ENCODE results near the gene KCNJ6.
"Not testable (repeated sequence)": the region's sequence is repeated elsewhere in the genome, so short reads cannot be mapped to it uniquely, and the experiment has no call there.

Gene KCNJ6

GRCh38 chr21:37765221-37765900 is 150.9 kb downstream of the KCNJ6 start:
- H3K36me3 ChIP-seq (ENCODE audit: insufficient read depth, low read length) = no peaks in the 10 kb centered on the region
- no peak overlapping the region for H3K4me2 ChIP-seq (ENCODE audit: low read length)
- no peaks in the 10 kb centered on the region for H3K9me3 ChIP-seq (replicated peaks; ENCODE audit: low read length)
- peaks cover 31% of the 10 kb centered on the region for H3K4me1 ChIP-seq (ENCODE audit: control insufficient read depth, insufficient read depth, low read length)
- H3K4me3 ChIP-seq (ENCODE audit: low read length) = no peak overlapping the region
- H3K27me3 ChIP-seq (ENCODE audit: control insufficient read depth, insufficient read depth, low read length) = no peaks in the 10 kb centered on the region
- no peak overlapping the region for H3K9ac ChIP-seq (ENCODE audit: low read depth, low read length)

GRCh38 chr21:37764691-37765090 is 151.6 kb downstream of the KCNJ6 start:
- Histone ChIP-seq H3K4me3 (ENCODE audit: low read length) (no peak overlapping the region), H3K27me3 (ENCODE audit: control insufficient read depth, insufficient read depth, low read length) (no peaks in the 10 kb centered on the region), H3K9me3 (replicated peaks; ENCODE audit: low read length) (no peaks in the 10 kb centered on the region), H3K4me1 (ENCODE audit: control insufficient read depth, insufficient read depth, low read length) (peaks cover 31% of the 10 kb centered on the region), H3K9ac (ENCODE audit: low read depth, low read length) (no peak overlapping the region), H3K36me3 (ENCODE audit: insufficient read depth, low read length) (no peaks in the 10 kb centered on the region), H3K4me2 (ENCODE audit: low read length) (no peak overlapping the region)

GRCh38 chr21:37763298-37763697 is 153.0 kb downstream of the KCNJ6 start:
- Histone ChIP-seq H3K9me3 (replicated peaks; ENCODE audit: low read length) (no peaks in the 10 kb centered on the region), H3K4me2 (ENCODE audit: low read length) (peak overlapping the region; percentile 50), H3K36me3 (ENCODE audit: insufficient read depth, low read length) (no peaks in the 10 kb centered on the region), H3K9ac (ENCODE audit: low read depth, low read length) (peak overlapping the region; percentile 50), H3K4me1 (ENCODE audit: control insufficient read depth, insufficient read depth, low read length) (peaks cover 31% of the 10 kb centered on the region), H3K4me3 (ENCODE audit: low read length) (peak overlapping the region; percentile 18), H3K27me3 (ENCODE audit: control insufficient read depth, insufficient read depth, low read length) (no peaks in the 10 kb centered on the region)

- peak overlapping the region; percentile 50 for H3K4me2 ChIP-seq (ENCODE audit: low read length)
- H3K4me3 ChIP-seq (ENCODE audit: low read length) = peak overlapping the region; percentile 18
- H3K36me3 ChIP-seq (ENCODE audit: insufficient read depth, low read length) = no peaks in the 10 kb centered on the region
- no peaks in the 10 kb centered on the region for H3K27me3 ChIP-seq (ENCODE audit: control insufficient read depth, insufficient read depth, low read length)
- peak overlapping the region; percentile 50 for H3K9ac ChIP-seq (ENCODE audit: low read depth, low read length)
- no peaks in the 10 kb centered on the region for H3K9me3 ChIP-seq (replicated peaks; ENCODE audit: low read length)
- H3K4me1 ChIP-seq (ENCODE audit: control insufficient read depth, insufficient read depth, low read length) = peaks cover 24% of the 10 kb centered on the region
These were observed 153.7 kb downstream of the KCNJ6 start for GRCh38 chr21:37762606-37763005.

- H3K4me3 ChIP-seq (ENCODE audit: low read length) = not testable (repeated sequence)
These were observed 154.9 kb downstream of the KCNJ6 start for GRCh38 chr21:37761406-37761805.

GRCh38 chr21:37759777-37760176 is 156.5 kb downstream of the KCNJ6 start:
- Histone ChIP-seq H3K9me3 (replicated peaks; ENCODE audit: low read length) (no peaks in the 10 kb centered on the region), H3K27me3 (ENCODE audit: control insufficient read depth, insufficient read depth, low read length) (no peaks in the 10 kb centered on the region), H3K4me1 (ENCODE audit: control insufficient read depth, insufficient read depth, low read length) (peaks cover 19% of the 10 kb centered on the region), H3K4me3 (ENCODE audit: low read length) (no peak overlapping the region), H3K9ac (ENCODE audit: low read depth, low read length) (no peak overlapping the region), H3K4me2 (ENCODE audit: low read length) (no peak overlapping the region), H3K36me3 (ENCODE audit: insufficient read depth, low read length) (no peaks in the 10 kb centered on the region)

More at GRCh38 chr21:37761406-37761805, 154.9 kb downstream of the KCNJ6 start:
- not testable (repeated sequence) for H3K36me3 ChIP-seq (ENCODE audit: insufficient read depth, low read length); H3K9ac ChIP-seq (ENCODE audit: low read depth, low read length); H3K4me2 ChIP-seq (ENCODE audit: low read length); H3K9me3 ChIP-seq (replicated peaks; ENCODE audit: low read length); H3K27me3 ChIP-seq (ENCODE audit: control insufficient read depth, insufficient read depth, low read length)
- H3K4me1 ChIP-seq (ENCODE audit: control insufficient read depth, insufficient read depth, low read length) = peaks cover 19% of the 10 kb centered on the region

- no peaks in the 10 kb centered on the region for H3K36me3 ChIP-seq (ENCODE audit: insufficient read depth, low read length)
- H3K4me1 ChIP-seq (ENCODE audit: control insufficient read depth, insufficient read depth, low read length) = peaks cover 18% of the 10 kb centered on the region
- no peak overlapping the region for H3K9ac ChIP-seq (ENCODE audit: low read depth, low read length)
- H3K4me3 ChIP-seq (ENCODE audit: low read length) = no peak overlapping the region
- no peaks in the 10 kb centered on the region for H3K9me3 ChIP-seq (replicated peaks; ENCODE audit: low read length)
- H3K4me2 ChIP-seq (ENCODE audit: low read length) = no peak overlapping the region
- no peaks in the 10 kb centered on the region for H3K27me3 ChIP-seq (ENCODE audit: control insufficient read depth, insufficient read depth, low read length)
These were observed 157.3 kb downstream of the KCNJ6 start for GRCh38 chr21:37758982-37759381.

GRCh38 chr21:37757606-37758376 is 158.5 kb downstream of the KCNJ6 start:
- H3K4me1 ChIP-seq (ENCODE audit: control insufficient read depth, insufficient read depth, low read length) = peaks cover 6% of the 10 kb centered on the region
- H3K36me3 ChIP-seq (ENCODE audit: insufficient read depth, low read length) = no peaks in the 10 kb centered on the region
- no peaks in the 10 kb centered on the region for H3K27me3 ChIP-seq (ENCODE audit: control insufficient read depth, insufficient read depth, low read length)
- H3K9me3 ChIP-seq (replicated peaks; ENCODE audit: low read length) = no peaks in the 10 kb centered on the region
- H3K9ac ChIP-seq (ENCODE audit: low read depth, low read length) = no peak overlapping the region
- H3K4me3 ChIP-seq (ENCODE audit: low read length) = no peak overlapping the region
- H3K4me2 ChIP-seq (ENCODE audit: low read length) = no peak overlapping the region

GRCh38 chr21:37753122-37753599 is 163.1 kb downstream of the KCNJ6 start:
- no peak overlapping the region for H3K4me3 ChIP-seq (ENCODE audit: low read length)
- H3K4me2 ChIP-seq (ENCODE audit: low read length) = no peak overlapping the region
- H3K4me1 ChIP-seq (ENCODE audit: control insufficient read depth, insufficient read depth, low read length) = no peaks in the 10 kb centered on the region
- no peaks in the 10 kb centered on the region for H3K27me3 ChIP-seq (ENCODE audit: control insufficient read depth, insufficient read depth, low read length)
- H3K9me3 ChIP-seq (replicated peaks; ENCODE audit: low read length) = no peaks in the 10 kb centered on the region
- no peaks in the 10 kb centered on the region for H3K36me3 ChIP-seq (ENCODE audit: insufficient read depth, low read length)
- H3K9ac ChIP-seq (ENCODE audit: low read depth, low read length) = no peak overlapping the region

GRCh38 chr21:37751268-37751975 is 164.8 kb downstream of the KCNJ6 start:
- no peaks in the 10 kb centered on the region for H3K36me3 ChIP-seq (ENCODE audit: insufficient read depth, low read length)
- no peaks in the 10 kb centered on the region for H3K9me3 ChIP-seq (replicated peaks; ENCODE audit: low read length)
- H3K4me2 ChIP-seq (ENCODE audit: low read length) = no peak overlapping the region
- H3K9ac ChIP-seq (ENCODE audit: low read depth, low read length) = no peak overlapping the region
- no peak overlapping the region for H3K4me3 ChIP-seq (ENCODE audit: low read length)
- H3K4me1 ChIP-seq (ENCODE audit: control insufficient read depth, insufficient read depth, low read length) = no peaks in the 10 kb centered on the region
- H3K27me3 ChIP-seq (ENCODE audit: control insufficient read depth, insufficient read depth, low read length) = no peaks in the 10 kb centered on the region

- H3K4me1 ChIP-seq (ENCODE audit: control insufficient read depth, insufficient read depth, low read length) = no peaks in the 10 kb centered on the region
- no peak overlapping the region for H3K4me2 ChIP-seq (ENCODE audit: low read length)
- no peaks in the 10 kb centered on the region for H3K9me3 ChIP-seq (replicated peaks; ENCODE audit: low read length)
- no peaks in the 10 kb centered on the region for H3K27me3 ChIP-seq (ENCODE audit: control insufficient read depth, insufficient read depth, low read length)
- no peaks in the 10 kb centered on the region for H3K36me3 ChIP-seq (ENCODE audit: insufficient read depth, low read length)
- no peak overlapping the region for H3K4me3 ChIP-seq (ENCODE audit: low read length)
- H3K9ac ChIP-seq (ENCODE audit: low read depth, low read length) = no peak overlapping the region
These were observed 167.1 kb downstream of the KCNJ6 start for GRCh38 chr21:37749132-37749531.
